GM19043 (cell line): ENCODE results near the gene ULK4.

Source experiments
- ATAC-seq: cut with Tn5 transposase; IDR thresholded peaks from one replicate; pipeline ENCODE4 v1.9.1; 2021; ENCODE audit warnings: low read depth; ENCODE audit not compliant: unreplicated experiment

Gene ULK4

GRCh38 chr3:41329881-41330280 is 632.0 kb downstream of the ULK4 start:
- ATAC-seq = no peak

- ATAC-seq = no peak
Observed at GRCh38 chr3:41328926-41329325, 633.0 kb downstream of the ULK4 start.

GRCh38 chr3:41327718-41328117 is 634.2 kb downstream of the ULK4 start:
- no peak for ATAC-seq

GRCh38 chr3:41324156-41324475 is 637.8 kb downstream of the ULK4 start:
- ATAC-seq = no peak

- ATAC-seq = no peak
Observed at GRCh38 chr3:41323467-41324155, 638.3 kb downstream of the ULK4 start.

- ATAC-seq = no peak
Observed at GRCh38 chr3:41321642-41321980, 640.3 kb downstream of the ULK4 start.

- ATAC-seq = no peak
Observed at GRCh38 chr3:41320953-41321641, 640.8 kb downstream of the ULK4 start.

- no peak for ATAC-seq
Observed at GRCh38 chr3:41318520-41318919, 643.4 kb downstream of the ULK4 start.

- no peak for ATAC-seq
Observed at GRCh38 chr3:41317718-41318117, 644.2 kb downstream of the ULK4 start.

GRCh38 chr3:41317298-41317697 is 644.6 kb downstream of the ULK4 start:
- ATAC-seq = no peak

GRCh38 chr3:41315126-41315525 is 646.8 kb downstream of the ULK4 start:
- no peak for ATAC-seq

GRCh38 chr3:41308119-41308518 is 653.8 kb downstream of the ULK4 start:
- no peak for ATAC-seq

- no peak for ATAC-seq
Observed at GRCh38 chr3:41307065-41307464, 654.8 kb downstream of the ULK4 start.

- ATAC-seq = no peak
Observed at GRCh38 chr3:41304593-41304992, 657.3 kb downstream of the ULK4 start.

GRCh38 chr3:41302295-41302694 is 659.6 kb downstream of the ULK4 start:
- ATAC-seq = no peak

- ATAC-seq = no peak
Observed at GRCh38 chr3:41301548-41301947, 660.4 kb downstream of the ULK4 start.

GRCh38 chr3:41299036-41299435 is 662.9 kb downstream of the ULK4 start:
- no peak for ATAC-seq

GRCh38 chr3:41297750-41298149 is 664.2 kb downstream of the ULK4 start:
- no peak for ATAC-seq

- no peak for ATAC-seq
Observed at GRCh38 chr3:41296556-41296955, 665.3 kb downstream of the ULK4 start.

- ATAC-seq = no peak
Observed at GRCh38 chr3:41295740-41296139, 666.2 kb downstream of the ULK4 start.

GRCh38 chr3:41293169-41293681 is 668.7 kb downstream of the ULK4 start:
- ATAC-seq = no peak

GRCh38 chr3:41290736-41291135 is 671.2 kb downstream of the ULK4 start:
- ATAC-seq = no peak
